Osteocyte (in vitro differentiated cells): ENCODE data around the gene CD52. TPM values are rescaled to one million over a fixed set of nuclear protein-coding genes. Genes with fewer than 3 reads are reported as not detected.
A peak's percentile ranks its signal among the peaks of the same experiment; 100 is the strongest.

ENCODE experiments used
- DNase-seq: peaks from one replicate; pipeline ENCODE4 v3.0.0; 2021; ENCODE audit warnings: mixed read lengths; ENCODE audit not compliant: unreplicated experiment; ENCODE audit errors: extremely low spot score
- H3K27ac Mint-ChIP-seq: one replicate; pipeline ENCODE4 v1.8.0; 2021; ENCODE audit warnings: mild to moderate bottlenecking, mixed read lengths; ENCODE audit not compliant: unreplicated experiment
- H3K27me3 Mint-ChIP-seq: one replicate; pipeline ENCODE4 v1.8.0; 2021; ENCODE audit warnings: mixed read lengths; ENCODE audit not compliant: unreplicated experiment
- H3K36me3 Mint-ChIP-seq: one replicate; pipeline ENCODE4 v1.8.0; 2021; ENCODE audit warnings: mixed read lengths; ENCODE audit not compliant: unreplicated experiment
- H3K4me1 Mint-ChIP-seq: one replicate; pipeline ENCODE4 v1.8.0; 2021; ENCODE audit warnings: mixed read lengths; ENCODE audit not compliant: unreplicated experiment
- H3K4me3 Mint-ChIP-seq: one replicate; pipeline ENCODE4 v1.8.0; 2021; ENCODE audit warnings: mild to moderate bottlenecking, moderate library complexity, mixed read lengths; ENCODE audit not compliant: unreplicated experiment
- H3K9me3 Mint-ChIP-seq: one replicate; pipeline ENCODE4 v1.8.0; 2021; ENCODE audit warnings: mixed read lengths; ENCODE audit not compliant: unreplicated experiment
- total RNA-seq: library from RNA; stranded (reverse); gene quantifications from 2 replicates; pipeline ENCODE4 v1.2.1, GENCODE V29; 2021
- TF ChIP-seq, protein P1 (sequence below): fragments of 200-600 bp; sonication (generic); IDR thresholded peaks from 2 replicates; pipeline ENCODE4 v1.5.0; 2021; ENCODE audit warnings: antibody characterized with exemption, mild to moderate bottlenecking, moderate library complexity

Gene CD52
- total RNA-seq, 1 donor from 2014 or later = not detected

DNA sequence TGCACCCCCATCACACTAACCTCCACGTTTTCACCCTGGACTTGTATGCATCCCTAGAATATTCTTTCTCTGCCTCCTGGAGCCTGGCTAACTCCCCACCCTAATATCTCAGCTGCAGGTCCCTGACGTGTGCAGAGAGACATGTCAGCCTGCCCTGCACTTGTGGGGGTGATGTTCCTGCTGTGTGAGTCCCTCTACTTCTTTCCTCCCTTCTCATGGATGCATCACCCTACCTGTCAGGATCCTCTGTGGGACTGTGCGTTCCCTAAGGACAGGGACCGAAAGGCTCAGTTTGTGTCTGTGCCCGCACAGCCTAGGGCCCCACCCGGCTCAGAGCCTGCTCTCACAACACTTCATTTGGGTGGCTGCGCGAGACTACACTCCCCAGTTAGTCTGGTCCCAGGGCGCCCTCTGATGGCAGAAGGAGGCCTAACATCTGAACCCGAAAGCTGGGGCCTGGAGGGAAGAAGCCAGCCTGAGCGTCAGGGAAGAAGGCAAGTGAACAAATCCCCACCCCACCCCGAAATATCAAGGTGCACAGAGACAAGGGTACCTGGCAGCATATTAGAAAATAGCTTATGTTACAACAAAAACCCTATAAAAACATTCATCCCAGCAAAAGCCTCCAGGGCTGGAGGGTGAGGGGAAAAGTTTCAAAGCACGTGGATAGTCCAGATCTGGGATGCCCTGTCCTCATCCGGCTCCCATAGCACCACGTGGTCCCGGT lies 3.7 kb downstream of the CD52 start:
- Mint-ChIP-seq H3K4me3 (peak overlapping the region; percentile 56), H3K36me3 (no peaks in the 10 kb centered on the region), H3K4me1 (peaks cover 6% of the 10 kb centered on the region), H3K9me3 (no peaks in the 10 kb centered on the region), H3K27me3 (no peaks in the 10 kb centered on the region), H3K27ac (peak overlapping the region; percentile 8)
- TF ChIP-seq, protein P1, sequence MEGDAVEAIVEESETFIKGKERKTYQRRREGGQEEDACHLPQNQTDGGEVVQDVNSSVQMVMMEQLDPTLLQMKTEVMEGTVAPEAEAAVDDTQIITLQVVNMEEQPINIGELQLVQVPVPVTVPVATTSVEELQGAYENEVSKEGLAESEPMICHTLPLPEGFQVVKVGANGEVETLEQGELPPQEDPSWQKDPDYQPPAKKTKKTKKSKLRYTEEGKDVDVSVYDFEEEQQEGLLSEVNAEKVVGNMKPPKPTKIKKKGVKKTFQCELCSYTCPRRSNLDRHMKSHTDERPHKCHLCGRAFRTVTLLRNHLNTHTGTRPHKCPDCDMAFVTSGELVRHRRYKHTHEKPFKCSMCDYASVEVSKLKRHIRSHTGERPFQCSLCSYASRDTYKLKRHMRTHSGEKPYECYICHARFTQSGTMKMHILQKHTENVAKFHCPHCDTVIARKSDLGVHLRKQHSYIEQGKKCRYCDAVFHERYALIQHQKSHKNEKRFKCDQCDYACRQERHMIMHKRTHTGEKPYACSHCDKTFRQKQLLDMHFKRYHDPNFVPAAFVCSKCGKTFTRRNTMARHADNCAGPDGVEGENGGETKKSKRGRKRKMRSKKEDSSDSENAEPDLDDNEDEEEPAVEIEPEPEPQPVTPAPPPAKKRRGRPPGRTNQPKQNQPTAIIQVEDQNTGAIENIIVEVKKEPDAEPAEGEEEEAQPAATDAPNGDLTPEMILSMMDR = peak; percentile 93
- DNase-seq = peak; percentile 96

DNA sequence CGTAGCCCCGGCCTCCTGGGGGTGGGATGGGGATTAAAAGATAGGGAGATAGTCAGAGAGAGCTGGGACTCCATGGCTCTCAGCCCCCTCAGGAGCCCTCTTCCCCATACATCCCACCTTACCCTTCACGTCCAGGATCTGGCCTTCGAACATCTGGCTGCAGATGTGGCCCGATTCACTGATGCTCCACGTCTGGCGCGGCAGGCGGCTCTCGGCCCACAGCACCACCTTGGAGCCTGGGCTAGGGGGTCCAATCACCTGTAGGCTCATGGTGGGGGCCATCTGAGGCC lies 4.2 kb downstream of the CD52 start:
- H3K27ac Mint-ChIP-seq = no peak overlapping the region
- peaks cover 6% of the 10 kb centered on the region for H3K4me1 Mint-ChIP-seq
- TF ChIP-seq, protein P1 = no peak
- H3K27me3 Mint-ChIP-seq = no peaks in the 10 kb centered on the region
- H3K4me3 Mint-ChIP-seq = no peak overlapping the region
- no peaks in the 10 kb centered on the region for H3K9me3 Mint-ChIP-seq
- no peaks in the 10 kb centered on the region for H3K36me3 Mint-ChIP-seq
- DNase-seq = no peak

DNA sequence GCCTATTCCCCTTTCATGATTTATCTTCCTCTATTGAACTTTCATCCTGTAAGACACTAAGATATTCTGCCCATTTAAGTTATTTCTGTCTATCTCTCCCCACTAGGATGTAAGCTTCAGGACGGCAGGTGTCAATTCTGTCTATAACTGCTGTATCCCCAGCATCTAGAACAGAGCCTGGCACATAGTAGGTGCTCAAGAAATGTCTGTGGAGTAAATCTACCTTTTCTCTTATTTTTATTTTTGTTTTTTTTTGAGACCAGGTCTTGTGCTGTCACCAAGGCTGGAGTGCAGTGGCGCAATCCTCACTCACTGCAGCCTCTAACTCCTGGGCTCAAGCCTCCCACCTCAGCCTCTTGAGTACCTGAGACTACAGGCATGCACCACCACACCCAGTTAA lies 5.6 kb downstream of the CD52 start:
- H3K27ac Mint-ChIP-seq = no peak overlapping the region
- H3K27me3 Mint-ChIP-seq = no peaks in the 10 kb centered on the region
- H3K4me1 Mint-ChIP-seq = peaks cover 6% of the 10 kb centered on the region
- H3K36me3 Mint-ChIP-seq = no peaks in the 10 kb centered on the region
- H3K4me3 Mint-ChIP-seq = no peak overlapping the region
- no peak for DNase-seq
- no peaks in the 10 kb centered on the region for H3K9me3 Mint-ChIP-seq
- TF ChIP-seq, protein P1 = no peak

DNA sequence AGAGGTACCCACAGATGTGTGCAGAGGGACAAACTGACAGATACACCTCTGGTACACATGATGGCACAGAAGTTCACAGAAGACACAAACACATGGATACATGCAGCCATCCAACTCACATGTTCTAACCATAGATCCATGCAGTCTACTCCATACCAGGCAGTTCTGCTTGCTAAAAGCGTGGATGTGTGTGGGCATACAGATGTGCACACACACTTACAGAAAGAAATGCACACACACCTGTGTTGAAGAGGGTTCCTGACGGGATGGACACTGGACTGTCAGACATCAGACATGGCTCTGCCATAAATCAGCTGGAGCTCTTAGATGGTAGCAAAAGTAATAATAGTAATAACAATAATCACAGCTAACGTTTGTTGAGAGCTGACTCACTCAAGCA lies 6.8 kb downstream of the CD52 start:
- Mint-ChIP-seq H3K9me3 (no peaks in the 10 kb centered on the region), H3K36me3 (no peaks in the 10 kb centered on the region), H3K27ac (no peak overlapping the region), H3K27me3 (no peaks in the 10 kb centered on the region), H3K4me3 (no peak overlapping the region), H3K4me1 (peaks cover 6% of the 10 kb centered on the region)
- no peak for DNase-seq
- TF ChIP-seq, protein P1 = no peak

DNA sequence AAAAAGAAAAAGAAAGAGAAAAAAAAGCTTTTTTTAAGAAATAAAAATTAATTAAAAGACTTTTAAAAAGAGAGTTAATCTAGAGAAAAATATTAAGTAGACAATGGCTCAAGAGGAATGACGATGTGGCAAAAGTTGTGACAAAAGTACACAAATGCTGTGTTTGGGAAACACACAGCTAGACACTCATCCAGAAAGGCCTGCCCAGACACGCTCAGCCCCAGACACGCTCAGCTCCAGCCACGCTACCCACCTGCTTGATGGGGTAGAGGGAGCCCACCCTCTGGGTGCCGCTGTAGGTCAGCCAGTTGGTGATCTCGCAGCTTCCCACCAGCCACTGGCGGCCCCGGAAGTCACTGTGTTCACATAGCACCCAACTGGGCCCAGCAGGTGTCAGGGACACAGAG lies 10.2 kb downstream of the CD52 start:
- no peak for DNase-seq
- H3K4me1 Mint-ChIP-seq = no peaks in the 10 kb centered on the region
- no peak overlapping the region for H3K27ac Mint-ChIP-seq
- no peaks in the 10 kb centered on the region for H3K9me3 Mint-ChIP-seq
- H3K27me3 Mint-ChIP-seq = peaks cover 14% of the 10 kb centered on the region
- no peaks in the 10 kb centered on the region for H3K36me3 Mint-ChIP-seq
- TF ChIP-seq, protein P1 = no peak
- H3K4me3 Mint-ChIP-seq = no peak overlapping the region
